Calu3 (cell line): Measurements from ENCODE around the gene TMEM184A. TPM values are rescaled to one million over a fixed set of nuclear protein-coding genes. Genes with fewer than 3 reads are reported as not detected.

Experiments
- BruUV-seq: library from RNA; stranded (reverse); fragments of 400-500 nt; replicated peaks from 2 replicates; lab custom pipeline; 2021; lab: Mats Ljungman, UMichigan
- CTCF ChIA-PET: fragments of 300-600 bp; sonication (Branson Sonifier 250); formaldehyde crosslinking; loops from one replicate; lab custom pipeline; 2022; ENCODE audit warnings: antibody characterized with exemption; lab: Charles Lee
- DNase-seq: peaks from one replicate; pipeline ENCODE4 v3.0.0; 2022
- H3K27ac Mint-ChIP-seq: one replicate; pipeline ENCODE4 v1.8.0; 2022; ENCODE audit warnings: mixed read lengths; ENCODE audit not compliant: unreplicated experiment
- H3K27me3 Mint-ChIP-seq: one replicate; pipeline ENCODE4 v1.8.0; 2022; ENCODE audit warnings: mixed read lengths; ENCODE audit not compliant: unreplicated experiment
- H3K36me3 Mint-ChIP-seq: one replicate; pipeline ENCODE4 v1.8.0; 2022; ENCODE audit warnings: mild to moderate bottlenecking, moderate library complexity, mixed read lengths; ENCODE audit not compliant: insufficient read depth, unreplicated experiment
- H3K4me1 Mint-ChIP-seq: one replicate; pipeline ENCODE4 v1.8.0; 2022; ENCODE audit warnings: mild to moderate bottlenecking, low read depth, mixed read lengths; ENCODE audit not compliant: unreplicated experiment
- H3K4me3 Mint-ChIP-seq: one replicate; pipeline ENCODE4 v1.8.0; 2022; ENCODE audit warnings: mild to moderate bottlenecking, low read depth, moderate library complexity, mixed read lengths; ENCODE audit not compliant: unreplicated experiment
- H3K9me3 Mint-ChIP-seq: one replicate; pipeline ENCODE4 v1.8.0; 2022; ENCODE audit warnings: low read depth, mixed read lengths; ENCODE audit not compliant: unreplicated experiment
- CTCF ChIP-seq: fragments of 200-600 bp; IDR thresholded peaks from one replicate; pipeline ENCODE4 v1.8.0; 2022; ENCODE audit warnings: antibody characterized with exemption; ENCODE audit not compliant: unreplicated experiment
- intact Hi-C: fragments of 100-400 bp; cut with micrococcal nuclease; formaldehyde crosslinking; loops from one replicate; pipeline ENCODE4 v1.10.0; 2022; ENCODE audit not compliant: unreplicated experiment
- total RNA-seq: library from RNA; stranded (reverse); gene quantifications from 2 replicates; pipeline ENCODE4 v1.2.3, GENCODE V29; 2022

Gene TMEM184A
- total RNA-seq, 1 experiment from 2014 or later: 61.9 TPM

- CTCF ChIA-PET: interaction anchor here (0.6 to 2.4 kb wide), 5 partner anchors 18 to 81 kb away, joined by 3 to 29 read pairs (median 3); partner anchors contain the start of gene TMEM184A
- no peaks in the 10 kb centered on the region for H3K27me3 Mint-ChIP-seq
- intact Hi-C loops: no loop called here
- H3K36me3 Mint-ChIP-seq: peaks cover 100% of the 10 kb centered on the region
- H3K27ac Mint-ChIP-seq: peak overlapping the region; percentile 98
- peaks cover 52% of the 10 kb centered on the region for H3K4me1 Mint-ChIP-seq
- H3K9me3 Mint-ChIP-seq: no peaks in the 10 kb centered on the region
- TF ChIP-seq CTCF: no peak
- BruUV-seq: TSS peak; percentile 21
- DNase-seq: peak; percentile 100
- peak overlapping the region; percentile 85 for H3K4me3 Mint-ChIP-seq
Measured at GRCh38 chr7:1537535-1538412, 18.2 kb downstream of the TMEM184A start.

GRCh38 chr7:1536743-1537534, 19.1 kb downstream of the TMEM184A start:
- Mint-ChIP-seq H3K4me3 (peak overlapping the region; percentile 85), H3K27me3 (no peaks in the 10 kb centered on the region), H3K4me1 (peaks cover 48% of the 10 kb centered on the region), H3K27ac (peak overlapping the region; percentile 98), H3K36me3 (peaks cover 100% of the 10 kb centered on the region), H3K9me3 (no peaks in the 10 kb centered on the region)
- peak; percentile 99 for DNase-seq
- no peak for TF ChIP-seq CTCF
- intact Hi-C loops: no loop called here
- BruUV-seq: no TSS peak
- CTCF ChIA-PET: interaction anchor here (0.6 to 1.9 kb wide), 4 partner anchors 19 to 80 kb away, joined by 3 to 29 read pairs (median 3); partner anchors contain the start of gene TMEM184A

- peak overlapping the region; percentile 98 for H3K27ac Mint-ChIP-seq
- no peak for DNase-seq
- TF ChIP-seq CTCF: no peak
- BruUV-seq: TSS peak; percentile 3
- peaks cover 52% of the 10 kb centered on the region for H3K4me1 Mint-ChIP-seq
- no peaks in the 10 kb centered on the region for H3K9me3 Mint-ChIP-seq
- H3K4me3 Mint-ChIP-seq: peak overlapping the region; percentile 85
- intact Hi-C loops: no loop called here
- H3K36me3 Mint-ChIP-seq: peaks cover 100% of the 10 kb centered on the region
- CTCF ChIA-PET: interaction anchor here (1.1 to 1.9 kb wide), 2 partner anchors 19 to 80 kb away, joined by 3 to 29 read pairs; partner anchors contain the start of gene TMEM184A
- H3K27me3 Mint-ChIP-seq: no peaks in the 10 kb centered on the region
Measured at GRCh38 chr7:1536455-1536742, 19.6 kb downstream of the TMEM184A start.

GRCh38 chr7:1535701-1536454, 20.1 kb downstream of the TMEM184A start:
- H3K27me3 Mint-ChIP-seq: no peaks in the 10 kb centered on the region
- peak overlapping the region; percentile 85 for H3K4me3 Mint-ChIP-seq
- H3K4me1 Mint-ChIP-seq: peaks cover 53% of the 10 kb centered on the region
- TF ChIP-seq CTCF: no peak
- intact Hi-C loops: no loop called here
- peaks cover 97% of the 10 kb centered on the region for H3K36me3 Mint-ChIP-seq
- H3K9me3 Mint-ChIP-seq: no peaks in the 10 kb centered on the region
- no TSS peak for BruUV-seq
- H3K27ac Mint-ChIP-seq: peak overlapping the region; percentile 98
- CTCF ChIA-PET: interaction anchor here (1.9 kb wide), 1 partner anchor 20 kb away, joined by 29 read pairs; the partner anchor contains the start of gene TMEM184A
- no peak for DNase-seq
